Fibroblast of skin of left quadriceps (primary cell): Measurements from ENCODE around the gene SNRPD3.
"Not testable (repeated sequence)": the region's sequence is repeated elsewhere in the genome, so short reads cannot be mapped to it uniquely, and the experiment has no call there.

Experiments
- DNase-seq, 2 experiments: peaks; one replicate each; pipeline ENCODE4 v3.0.0-alpha.2; 2013; ENCODE audit warnings: low read depth in 2 of 2

SNRPD3 gene

DNA sequence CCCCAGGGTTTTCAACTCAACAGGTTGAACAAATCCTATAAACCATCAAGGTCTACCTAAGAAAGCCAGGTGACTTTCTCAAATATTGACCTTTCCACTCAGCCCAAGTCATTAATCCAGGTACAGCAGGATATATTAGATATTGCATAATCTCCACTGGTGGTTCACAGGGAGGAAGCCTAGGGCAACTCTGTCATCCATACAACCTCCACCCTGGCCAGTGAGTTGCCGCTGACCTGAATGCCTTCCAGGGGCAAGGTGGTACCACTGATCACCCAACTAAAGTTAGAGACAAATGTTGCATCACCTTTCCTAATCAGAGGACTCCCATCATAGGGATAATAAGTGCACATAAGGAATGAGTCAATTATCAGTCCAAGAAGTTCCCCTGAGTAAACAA lies 23.7 kb upstream of the SNRPD3 start:
- no peak for DNase-seq

DNA sequence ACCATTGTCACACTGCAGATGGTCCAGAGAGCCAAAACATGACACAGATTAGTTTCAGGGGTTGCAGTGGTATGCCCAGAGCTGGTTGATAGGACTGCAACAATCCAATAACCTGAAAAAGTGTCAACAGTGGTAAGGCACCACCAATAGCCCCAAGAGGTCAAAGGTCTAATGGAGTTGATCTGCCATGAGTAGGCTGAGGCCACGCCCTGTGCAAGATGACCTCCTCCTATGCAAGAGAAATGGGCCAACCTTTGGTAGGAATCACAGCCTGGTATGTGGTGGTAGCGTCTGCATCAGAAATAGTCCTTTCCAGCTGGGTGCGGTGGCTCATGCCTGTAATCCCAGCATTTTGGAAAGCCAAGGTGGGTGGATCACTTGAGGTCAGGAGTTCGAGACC lies 20.5 kb upstream of the SNRPD3 start:
- DNase-seq, result no peak

DNA sequence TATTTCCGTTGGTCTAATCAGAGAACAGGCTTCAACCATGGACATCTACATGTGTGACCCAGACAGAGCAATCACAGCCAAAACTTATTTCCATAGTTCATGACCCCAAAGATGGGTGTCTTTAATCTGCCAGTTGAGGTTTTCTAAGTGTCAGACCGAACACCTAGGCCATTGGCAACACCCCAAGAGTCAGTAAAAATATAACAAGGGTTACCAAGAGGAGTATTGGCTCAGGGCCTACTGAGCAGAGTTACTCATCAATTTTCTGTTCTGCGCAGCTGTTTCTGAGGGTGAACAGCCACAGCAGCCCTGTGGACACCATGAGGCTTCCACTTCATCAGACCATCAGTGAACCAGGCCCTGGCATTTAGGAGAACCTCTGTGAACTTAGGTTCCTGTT lies 19.7 kb upstream of the SNRPD3 start:
- DNase-seq, result no peak

DNA sequence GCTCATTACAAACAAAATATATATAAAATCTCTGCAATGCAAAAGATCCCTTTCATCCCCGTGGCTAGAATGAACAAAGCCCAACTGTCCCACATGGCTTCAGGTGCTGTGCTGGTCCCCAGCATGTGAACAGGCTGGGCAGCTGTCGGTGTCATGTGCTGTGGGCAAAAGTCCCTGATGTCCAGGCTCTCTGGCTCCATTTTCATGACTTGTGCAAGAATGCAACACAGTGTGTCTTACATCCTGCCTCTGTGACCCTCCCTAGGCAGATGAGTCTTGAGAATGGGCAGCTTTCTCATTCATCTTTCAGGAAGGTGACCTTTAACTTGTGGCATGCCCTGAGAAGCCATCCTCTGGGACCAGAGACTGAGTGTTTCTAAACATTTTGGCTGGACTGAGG lies 15.3 kb upstream of the SNRPD3 start:
- no peak for DNase-seq

DNA sequence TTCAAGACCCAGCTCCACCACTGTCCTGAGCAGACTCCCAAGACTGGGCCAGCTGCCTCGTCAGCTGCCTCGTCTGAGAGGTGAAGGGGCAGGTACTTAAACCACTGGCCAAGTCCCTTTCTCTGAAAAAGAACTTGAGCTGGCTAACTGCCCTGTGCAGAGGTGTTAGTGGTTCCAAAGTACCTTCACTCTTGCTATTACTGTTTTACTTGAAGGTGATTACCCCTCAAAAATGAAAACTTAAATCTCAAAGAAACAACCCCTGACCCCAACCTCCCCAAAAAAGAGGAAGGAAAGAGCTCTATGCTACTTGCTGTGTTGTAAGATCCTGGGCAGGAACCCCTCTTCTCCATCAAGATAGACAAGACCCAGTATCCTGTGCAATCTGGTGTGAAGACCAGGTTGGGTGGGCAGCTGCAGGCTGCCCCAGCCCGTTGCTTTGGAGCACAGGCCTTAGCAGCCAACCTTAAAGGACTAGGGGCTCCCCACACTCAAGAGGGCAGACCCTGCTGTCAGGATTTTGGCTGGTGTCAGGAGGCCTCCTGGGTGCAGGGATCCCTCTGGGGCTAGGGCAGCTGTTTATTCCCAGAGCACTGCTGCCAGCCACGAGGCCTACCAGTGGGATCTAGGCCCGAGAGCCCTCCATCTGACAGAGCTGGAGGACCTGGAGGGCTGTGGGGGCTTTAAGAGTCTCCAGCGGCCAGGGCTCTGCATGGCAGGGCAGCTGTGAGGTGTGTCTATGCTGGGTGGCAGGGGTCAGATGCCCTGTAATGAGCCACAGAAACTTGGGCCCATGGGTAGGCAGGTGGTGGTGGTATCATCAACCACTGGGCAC lies 13.9 kb upstream of the SNRPD3 start:
- DNase-seq, result no peak

DNA sequence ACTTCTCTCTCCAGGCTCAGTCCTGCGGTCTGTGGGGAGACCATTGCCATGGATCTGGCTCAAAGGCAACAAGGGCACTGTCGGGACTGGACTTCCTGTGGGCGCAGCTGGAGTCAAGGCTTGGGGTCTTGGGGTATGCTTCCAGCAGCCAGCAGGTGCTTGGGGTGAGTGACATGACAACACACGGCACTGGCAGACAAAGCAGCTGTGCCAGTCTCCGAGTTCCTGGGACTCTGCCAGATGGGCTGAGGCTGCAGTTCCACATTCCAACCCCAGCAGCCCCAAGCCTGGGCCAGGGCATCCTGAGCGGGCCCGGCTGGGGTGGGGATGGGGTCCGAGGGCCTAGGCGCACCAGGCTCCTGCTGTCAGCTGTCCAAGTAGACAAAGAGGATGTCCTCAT lies 13.2 kb upstream of the SNRPD3 start:
- no peak for DNase-seq

DNA sequence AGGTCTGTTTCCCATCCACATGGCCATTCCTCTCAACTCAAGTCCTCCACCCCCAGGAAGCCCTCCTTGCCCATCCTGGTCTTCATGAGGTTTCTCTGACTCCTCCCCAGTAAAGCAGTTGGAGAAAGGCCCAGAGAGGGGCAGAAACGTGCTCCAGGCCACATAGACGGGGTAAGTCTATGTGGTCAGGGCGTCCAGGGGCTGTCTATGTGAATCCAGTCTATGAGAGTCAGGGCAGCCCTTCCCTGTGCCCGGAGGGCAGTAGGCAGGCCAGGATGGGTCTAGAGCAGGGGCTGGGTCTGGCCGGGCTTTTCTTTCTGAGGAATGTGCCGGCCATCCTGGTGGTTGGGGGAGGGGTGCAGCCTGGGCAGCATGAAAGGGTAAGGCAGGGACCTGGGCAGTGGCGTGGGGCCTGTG lies 12.6 kb upstream of the SNRPD3 start:
- DNase-seq, result no peak

DNA sequence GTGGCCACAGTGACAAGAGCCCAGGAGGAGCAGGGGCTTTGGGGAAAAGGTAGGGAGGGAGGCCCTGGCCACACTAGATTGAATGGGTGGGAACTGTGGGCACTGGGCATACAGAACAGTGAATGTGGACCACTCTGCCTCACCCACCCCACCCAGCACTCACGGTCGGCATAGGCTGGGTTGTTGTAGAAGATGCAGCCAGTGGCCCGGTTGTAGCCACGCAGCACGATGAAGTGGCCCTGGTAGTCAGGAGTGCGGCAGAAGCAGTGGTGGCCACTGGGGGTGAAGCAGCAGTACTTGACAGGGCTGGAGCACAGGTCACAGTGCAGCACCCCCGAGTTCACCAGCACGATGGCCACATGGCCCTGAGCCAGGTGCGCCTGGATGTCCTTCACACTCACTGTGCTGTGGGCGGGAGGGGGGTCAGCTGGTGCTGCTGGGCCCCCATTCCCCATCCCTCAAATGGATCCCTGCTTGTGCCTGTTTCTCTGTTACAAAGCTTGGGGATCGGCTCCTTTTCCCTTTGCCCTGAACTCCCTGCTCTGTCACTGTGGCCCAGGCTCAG lies 12.0 kb upstream of the SNRPD3 start:
- DNase-seq, result no peak

DNA sequence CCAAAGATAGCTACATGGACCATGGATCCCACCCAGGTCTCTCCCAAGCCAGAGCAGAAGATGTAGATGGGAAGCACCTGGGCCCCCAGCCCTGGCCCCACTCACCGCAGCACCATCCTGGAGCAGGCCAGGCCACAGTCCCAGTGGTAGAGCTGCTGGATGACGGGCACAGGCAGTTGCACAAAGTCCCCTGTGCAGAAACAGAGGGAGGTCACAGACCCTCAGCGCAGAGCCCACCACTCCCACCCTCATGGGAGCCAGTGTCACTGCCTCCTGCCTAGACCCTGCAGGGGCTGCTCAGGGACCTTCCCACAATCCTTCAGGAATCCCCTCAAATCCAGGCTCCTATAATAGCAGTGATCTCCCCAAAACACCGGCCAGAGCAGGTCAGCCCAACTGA lies 7.0 kb upstream of the SNRPD3 start:
- no peak for DNase-seq

DNA sequence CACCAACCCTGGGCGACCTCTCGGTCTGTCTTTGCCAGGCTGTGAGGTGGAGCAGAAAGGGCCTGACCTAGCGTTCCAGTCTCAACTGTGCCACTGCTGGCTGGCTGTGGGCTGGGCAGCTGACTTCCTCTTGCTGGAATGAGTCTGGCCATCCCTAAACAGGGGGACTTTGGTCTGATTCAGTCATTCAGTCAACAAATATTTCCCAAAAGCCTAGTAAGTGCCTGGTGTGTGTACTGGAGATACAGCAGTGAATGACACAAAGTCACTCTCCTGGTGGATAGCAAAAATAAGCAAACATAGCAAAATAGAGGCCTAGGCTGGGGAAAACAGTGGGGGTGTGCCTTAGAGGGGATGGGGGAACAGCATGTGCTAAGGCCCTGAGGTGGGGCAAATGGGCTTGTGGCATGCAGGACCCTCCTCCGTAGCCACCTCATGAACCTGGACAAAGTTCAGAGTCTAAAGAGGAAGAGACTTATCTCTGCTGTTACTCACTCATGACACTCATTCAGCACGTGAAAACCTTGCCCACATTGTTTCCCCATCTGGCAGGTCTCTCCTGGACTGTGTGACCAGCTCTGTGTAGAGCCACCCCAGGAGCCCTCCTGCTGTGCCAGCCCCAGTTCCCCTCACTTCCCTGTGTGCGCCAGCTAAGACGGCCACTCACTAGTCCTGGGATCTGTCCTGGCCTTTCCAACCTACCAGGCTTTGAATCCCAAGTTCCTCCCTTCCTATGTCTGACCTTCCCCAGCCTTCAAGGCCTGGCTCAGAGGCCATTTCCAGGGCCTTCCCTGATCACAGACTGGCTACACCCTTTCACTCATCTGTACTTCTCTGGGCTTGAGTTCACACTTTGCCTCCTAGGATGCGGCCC lies 5.5 kb upstream of the SNRPD3 start:
- no peak for DNase-seq

DNA sequence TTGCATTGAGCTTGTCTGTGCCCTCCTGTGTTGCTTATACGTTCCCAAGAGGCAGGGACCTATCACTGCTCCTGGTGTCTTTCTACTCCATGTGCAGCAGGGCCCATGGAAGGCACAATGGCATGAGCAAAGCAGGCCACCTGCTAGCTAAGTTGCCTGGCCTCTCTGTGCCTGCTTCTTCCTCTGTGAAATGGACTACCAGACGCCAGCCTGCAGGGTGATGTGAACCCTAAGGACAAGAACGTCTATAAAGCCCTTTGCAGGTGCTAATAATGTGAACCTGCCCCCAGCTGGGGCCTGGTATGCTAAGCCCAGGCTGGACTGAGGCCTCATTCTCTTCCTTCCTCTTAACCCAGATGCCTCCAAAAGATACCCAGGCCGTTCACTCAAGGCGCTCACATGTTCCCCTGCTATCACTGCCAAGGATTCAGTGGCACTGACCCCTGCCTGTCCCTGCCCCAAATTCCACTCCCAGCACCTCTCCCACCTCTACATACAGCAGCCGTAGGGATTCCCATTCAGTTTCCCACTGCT lies 4.8 kb upstream of the SNRPD3 start:
- DNase-seq, result no peak

DNA sequence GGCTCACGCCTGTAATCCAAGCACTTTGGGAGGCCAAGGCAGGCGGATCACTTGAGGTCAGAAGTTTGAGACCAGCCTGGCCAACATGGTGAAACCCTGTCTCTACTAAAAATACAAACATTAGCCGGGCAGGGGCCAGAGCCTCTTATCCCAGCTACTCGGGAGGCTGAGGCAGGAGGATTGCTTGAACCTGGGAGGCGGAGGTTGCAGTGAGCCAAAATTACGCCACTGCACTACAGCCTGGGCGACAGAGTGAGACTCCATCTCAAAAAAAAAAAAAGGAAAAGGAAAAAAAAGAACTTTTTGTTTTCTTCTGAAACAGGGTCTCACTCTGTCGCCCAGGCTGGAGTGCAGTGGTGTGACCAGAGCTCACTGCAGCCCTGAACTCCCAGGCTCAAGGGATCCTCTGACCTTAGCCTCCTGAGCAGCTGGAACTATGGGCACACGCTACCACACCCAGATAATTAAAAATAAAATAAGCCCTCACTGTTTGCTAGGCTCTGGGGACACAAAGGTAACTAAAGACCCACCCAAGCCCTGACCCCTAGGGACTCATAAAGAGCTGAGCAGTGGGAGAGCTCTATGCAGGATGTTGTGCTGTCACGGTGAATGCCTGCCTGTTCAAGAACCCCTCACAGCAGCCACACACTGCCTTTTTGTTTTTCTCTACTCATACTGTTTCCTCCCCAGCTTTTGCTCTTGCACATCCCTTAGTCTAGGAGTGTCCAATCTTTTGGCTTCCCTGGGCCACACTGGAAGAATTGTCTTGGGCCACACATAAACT lies 3.1 kb upstream of the SNRPD3 start:
- DNase-seq, result not testable (repeated sequence)

DNA sequence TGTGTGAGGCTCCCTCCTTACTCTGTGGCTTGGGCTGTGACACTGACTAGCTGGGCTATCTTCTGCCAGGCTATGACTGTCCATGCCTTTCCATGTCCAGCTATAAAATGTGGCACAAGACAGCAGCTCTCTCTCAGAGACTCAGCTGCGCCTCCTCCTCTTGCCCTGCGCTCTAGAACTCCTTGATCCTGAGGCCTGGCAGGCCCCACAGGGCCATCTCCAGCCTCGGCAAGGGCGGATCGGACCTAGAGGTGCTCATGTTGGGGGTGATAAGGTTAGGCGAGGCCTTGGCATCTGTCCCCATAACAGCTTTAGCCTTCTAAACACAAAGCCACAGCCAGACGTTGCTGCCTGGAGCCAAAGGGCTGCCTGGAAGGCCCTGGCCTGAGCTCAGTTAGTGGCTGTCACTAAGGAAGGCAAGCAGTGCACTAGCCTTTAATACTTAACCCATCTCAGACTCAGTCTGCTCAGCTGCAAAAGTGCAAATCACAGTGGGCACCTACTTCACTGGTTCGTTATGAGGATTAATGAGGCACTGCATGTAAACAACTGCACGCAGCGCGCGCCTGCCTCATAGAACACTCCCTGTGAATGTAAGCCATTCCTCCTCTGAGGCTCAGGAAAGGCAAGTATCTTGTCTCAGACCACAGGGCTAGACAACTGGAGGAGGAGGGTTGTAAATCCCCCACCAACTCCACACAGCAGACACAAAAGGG lies 2.0 kb upstream of the SNRPD3 start:
- no peak for DNase-seq

DNA sequence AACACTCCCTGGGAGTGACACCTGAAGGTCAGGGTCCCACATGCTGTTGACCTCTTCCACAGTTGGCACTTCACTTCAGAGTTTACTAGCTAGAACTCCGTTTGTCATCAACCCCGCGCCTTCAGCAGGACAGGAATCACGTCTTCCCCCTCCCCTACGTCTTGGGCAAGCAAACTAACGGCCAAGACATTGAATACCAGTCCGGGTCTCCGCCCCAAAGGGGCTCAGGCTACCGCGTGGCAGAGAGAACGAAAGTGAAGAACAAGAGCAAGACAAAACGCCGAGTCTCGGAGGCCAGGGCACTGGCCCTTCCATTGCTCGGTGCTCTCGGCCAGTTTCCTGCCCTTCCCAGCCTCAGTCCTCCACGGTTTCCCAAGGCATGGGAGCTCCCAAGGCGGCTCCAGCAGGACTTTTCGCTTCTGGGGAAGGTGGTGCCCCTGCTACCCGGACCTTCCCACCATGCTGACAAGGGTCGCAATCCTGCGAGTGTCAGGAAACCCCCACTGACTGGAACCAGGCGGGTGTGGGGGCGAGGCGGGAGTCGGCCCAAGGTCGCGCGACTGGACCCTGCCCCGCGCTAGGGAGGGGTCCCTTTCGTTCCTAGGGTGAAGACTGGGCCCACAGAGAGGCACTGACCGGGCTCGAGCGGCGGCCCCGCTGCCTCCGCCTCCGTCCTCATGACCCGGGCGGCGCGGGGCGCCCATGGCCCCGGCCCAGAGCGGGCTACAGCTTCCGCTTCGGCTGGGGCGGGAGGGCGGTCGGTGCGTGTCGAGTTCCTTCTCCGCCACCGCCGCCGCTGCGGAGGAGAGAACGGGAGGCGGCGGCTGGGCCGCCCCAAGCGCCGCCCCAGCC lies 1.3 kb upstream of the SNRPD3 start, which contains the start of gene GUCD1:
Gene GUCD1, minus strand, starts transcription at position 826 of the 852 bp plus-strand sequence. Its CDS starts 147 bp downstream, at position 679.
- DNase-seq, result no peak

DNA sequence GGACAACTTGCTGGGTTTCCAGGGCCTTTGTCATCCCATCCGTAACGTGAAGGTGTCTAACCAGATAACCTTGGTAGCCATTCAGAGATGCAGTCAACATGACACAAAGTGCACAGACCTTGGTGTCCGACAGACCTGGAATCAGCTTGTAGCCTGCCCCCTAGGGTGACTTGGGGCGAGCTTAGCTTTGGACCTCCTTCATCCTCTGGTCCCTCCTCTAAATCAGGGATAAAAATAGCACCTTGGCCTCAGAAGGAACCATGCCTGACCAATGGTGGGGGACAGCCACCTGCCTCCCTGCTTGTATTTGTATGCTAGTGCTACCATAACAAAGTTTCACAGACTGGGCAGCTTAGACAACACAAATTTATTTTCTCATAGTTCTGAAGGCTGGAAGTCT lies 3.7 kb downstream of the SNRPD3 start:
- DNase-seq, result no peak

DNA sequence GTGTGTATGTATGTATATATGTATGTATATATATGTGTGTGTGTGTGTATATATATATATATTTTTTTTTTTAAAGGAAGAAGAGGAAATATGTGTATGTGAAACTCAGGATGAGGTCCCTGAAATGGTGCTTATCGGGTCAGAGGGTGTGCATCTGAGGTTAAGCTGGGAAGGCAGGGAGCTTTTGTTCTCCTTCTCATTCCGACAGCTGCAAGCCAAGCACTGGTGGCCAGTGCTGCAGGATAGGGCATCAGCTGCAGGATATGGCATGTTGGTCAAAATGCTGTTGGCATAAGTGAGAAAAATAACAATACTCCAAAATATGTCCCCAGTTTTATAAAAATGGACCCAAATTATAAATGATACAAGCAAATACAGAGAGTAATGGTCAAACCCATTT lies 7.4 kb downstream of the SNRPD3 start:
- DNase-seq, result no peak

DNA sequence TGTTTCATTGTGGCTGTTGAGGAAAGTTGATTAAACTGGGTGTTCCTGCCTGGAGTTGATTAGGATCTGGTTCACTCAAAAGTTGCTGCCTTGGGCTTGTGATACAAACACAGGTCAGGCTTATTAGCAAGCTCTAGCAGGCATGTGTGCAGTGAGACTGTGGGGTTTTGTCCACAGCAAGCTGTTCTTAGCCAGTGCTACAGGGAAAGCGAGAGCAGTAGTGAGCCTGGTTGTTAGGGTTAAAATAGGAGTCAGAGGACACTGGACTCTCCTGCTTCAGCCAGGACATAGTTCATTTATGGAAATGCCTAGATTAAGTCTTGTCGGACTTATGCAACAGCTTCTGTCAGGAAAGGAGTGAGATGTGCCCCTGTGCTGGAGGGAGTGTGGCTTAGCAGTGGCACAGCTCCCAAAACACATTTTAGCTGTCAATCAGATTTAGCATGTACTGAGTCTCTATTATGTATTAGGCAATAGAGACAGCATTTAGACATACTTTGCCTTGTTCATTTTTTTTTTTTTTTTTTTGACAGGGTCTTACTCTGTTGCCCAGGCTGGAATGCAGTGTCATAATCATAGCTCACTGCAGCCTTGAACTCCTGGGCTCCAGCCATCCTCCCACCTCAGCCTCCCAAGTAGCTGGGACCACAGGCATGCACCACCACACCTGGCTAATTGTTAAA lies 8.7 kb downstream of the SNRPD3 start:
- DNase-seq, result no peak

DNA sequence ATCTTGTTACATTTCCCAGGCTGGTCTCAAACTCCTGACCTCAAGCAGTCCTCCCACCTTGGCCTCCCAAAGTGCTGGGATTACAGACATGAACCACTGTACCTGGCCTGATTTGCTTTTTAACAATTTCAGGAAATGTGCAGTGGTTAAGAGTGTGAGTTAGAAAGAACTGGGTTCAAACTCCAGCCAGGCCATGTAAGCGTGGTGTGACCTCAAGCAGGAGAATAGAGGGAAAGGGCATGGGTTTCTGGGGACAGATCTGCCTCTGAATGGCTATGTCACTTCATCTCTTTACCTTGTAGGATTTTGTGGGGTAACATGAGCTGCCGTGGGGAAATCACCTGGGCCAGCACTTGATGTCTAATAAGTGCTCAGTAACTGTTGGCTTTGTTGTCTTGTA lies 9.3 kb downstream of the SNRPD3 start:
- DNase-seq, result no peak

DNA sequence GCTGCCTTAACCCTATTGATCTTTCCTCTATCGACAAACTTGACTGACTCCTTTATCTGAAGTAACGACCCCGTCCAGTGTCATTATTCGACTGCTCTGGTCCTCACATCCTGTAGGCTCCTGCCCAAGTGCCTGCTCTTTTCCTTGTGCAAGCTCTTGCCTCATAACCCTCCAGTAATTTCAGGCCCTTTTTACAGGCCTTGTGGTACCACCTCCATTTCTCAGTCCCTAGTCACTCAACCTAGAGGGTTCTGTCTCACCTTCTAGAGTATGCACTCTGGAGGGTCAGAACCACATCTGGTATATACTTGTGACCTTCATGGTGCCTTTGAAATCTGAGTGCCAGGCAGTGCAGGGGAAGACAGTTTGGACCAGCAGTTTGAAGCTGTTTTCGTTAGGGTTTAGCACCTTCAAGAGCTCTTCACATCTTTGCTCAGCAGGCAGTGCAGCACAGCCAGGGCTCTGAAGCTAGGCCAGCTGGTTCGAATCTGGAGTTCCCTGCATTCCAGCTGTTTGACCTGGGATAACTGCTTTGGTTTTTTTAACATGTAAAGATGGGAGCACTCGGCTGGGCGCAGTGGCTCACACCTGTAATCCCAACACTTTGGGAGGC lies 11.2 kb downstream of the SNRPD3 start:
- no peak for DNase-seq
